ENCODE data around the gene SERTM1. TPM values are rescaled to one million over a fixed set of nuclear protein-coding genes. Genes with fewer than 3 reads are reported as not detected.
A peak's percentile ranks its signal among the peaks of the same experiment; 100 is the strongest.

The SERTM1 gene
- total and polyA plus RNA-seq, 2 of the 4 experiments (the other 2 are of a cell fraction), result not detected

GRCh38 chr13:36717966-36718545, 44.2 kb downstream of the SERTM1 start:
- no peak overlapping the region for H2AK9ac ChIP-seq (replicated peaks; ENCODE audit: low read depth, low read length, poor library complexity)
- no CpG with 5 or more reads among the region's 3 CpGs for WGBS, 2 experiments (ENCODE audit: extremely low coverage in 2 of 2, insufficient read length in 1 of 2)
- no peak overlapping the region for H3K27ac ChIP-seq (ENCODE audit: insufficient read depth, low read length)
- no peak overlapping the region for H3K18ac ChIP-seq (ENCODE audit: low read depth, low read length)
- no peaks in the 10 kb centered on the region for H3K9me1 ChIP-seq (ENCODE audit: insufficient read depth, low read length)
- no peak overlapping the region for H3K23ac ChIP-seq (ENCODE audit: low read depth, low read length)
- DNase-seq (peak; percentile 3), ATAC-seq (ENCODE audit: low read depth) (no peak)
- H3K4me2 ChIP-seq (ENCODE audit: low read depth, low read length), result no peak overlapping the region
- H3K4me3 ChIP-seq (ENCODE audit: insufficient read depth, low read depth, low read length), result no peak overlapping the region
- no peak overlapping the region for H3K56ac ChIP-seq (ENCODE audit: extremely low read depth, insufficient read depth, low read length)
- TF ChIP-seq, protein P1, sequence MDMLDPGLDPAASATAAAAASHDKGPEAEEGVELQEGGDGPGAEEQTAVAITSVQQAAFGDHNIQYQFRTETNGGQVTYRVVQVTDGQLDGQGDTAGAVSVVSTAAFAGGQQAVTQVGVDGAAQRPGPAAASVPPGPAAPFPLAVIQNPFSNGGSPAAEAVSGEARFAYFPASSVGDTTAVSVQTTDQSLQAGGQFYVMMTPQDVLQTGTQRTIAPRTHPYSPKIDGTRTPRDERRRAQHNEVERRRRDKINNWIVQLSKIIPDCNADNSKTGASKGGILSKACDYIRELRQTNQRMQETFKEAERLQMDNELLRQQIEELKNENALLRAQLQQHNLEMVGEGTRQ (IDR thresholded peaks at IDR 0.05; ENCODE audit: low read depth, low read length), result no peak
- TF ChIP-seq FOS (IDR thresholded peaks at IDR 0.05; ENCODE audit: low read depth, low read length) (no peak), MAZ (IDR thresholded peaks at IDR 0.05; ENCODE audit: borderline replicate concordance, low read depth, low read length) (no peak), SMC3 (IDR thresholded peaks at IDR 0.05; ENCODE audit: low read depth, low read length) (no peak)
- no peak overlapping the region for H4K91ac ChIP-seq (ENCODE audit: insufficient read depth, low read depth, low read length)
- H2BK15ac ChIP-seq (ENCODE audit: low read depth, low read length), result no peak overlapping the region
- no peak overlapping the region for H4K5ac ChIP-seq (ENCODE audit: low read depth, low read length)
- H3K4me1 ChIP-seq (ENCODE audit: control insufficient read depth, insufficient read depth, low read length), result no peaks in the 10 kb centered on the region
- no peaks in the 10 kb centered on the region for H3K36me3 ChIP-seq (ENCODE audit: control insufficient read depth, insufficient read depth, low read length)
- POLR2A ChIA-PET (ENCODE audit: unreplicated experiment), result no interaction called here
- H2BK20ac ChIP-seq (ENCODE audit: low read depth, low read length), result no peak overlapping the region
- H3K14ac ChIP-seq (replicated peaks; ENCODE audit: low read depth, low read length), result no peak overlapping the region
- H3K9ac ChIP-seq (ENCODE audit: low read depth, low read length), result no peak overlapping the region
- H2BK120ac ChIP-seq (ENCODE audit: low read depth, low read length), result no peak overlapping the region
- H2AFZ ChIP-seq (replicated peaks; ENCODE audit: low read length, poor library complexity), result no peak overlapping the region
- in situ Hi-C loops (cut with MboI; ENCODE audit: low sequenced_read_pairs), result no loop called here
- H3K79me1 ChIP-seq (ENCODE audit: low read depth in 1 of 2, low read length in 2 of 2), result no peaks in the 10 kb centered on the region
- CTCF ChIA-PET, result interaction anchor here (1.5 kb wide), 1 partner anchor 18 kb away, joined by 4 read pairs; no protein-coding TSS in a partner anchor
- intact Hi-C loops (cut with micrococcal nuclease), result no loop called here
- no peaks in the 10 kb centered on the region for H4K20me1 ChIP-seq (ENCODE audit: insufficient read depth, low read length)
- no peak overlapping the region for H2AK5ac ChIP-seq (ENCODE audit: low read depth, low read length)
- no TSS peak for BruUV-seq (replicated peaks)
- 0 out of 2 replicates have a peak, but pooled peaks cover 2% of the 10 kb centered on the region for H3K27me3 ChIP-seq (ENCODE audit: control insufficient read depth, insufficient read depth, low read length)
- H3K9me3 ChIP-seq (ENCODE audit: control insufficient read depth, insufficient read depth, low read length), result no peaks in the 10 kb centered on the region
- dilution Hi-C loops (cut with HindIII; ENCODE audit: low sequenced_read_pairs, unreplicated experiment), result no loop called here
- no peak overlapping the region for H3K4ac ChIP-seq (ENCODE audit: low read depth, low read length)
- no peak overlapping the region for H4K8ac ChIP-seq (ENCODE audit: low read depth in 2 of 2, low read length in 2 of 2)
- no peak overlapping the region for H2BK5ac ChIP-seq (ENCODE audit: low read depth, low read length, poor library complexity, severe bottlenecking)

All from IMR-90 (cell line).